Stimulated activated CD4-positive, alpha-beta T cell treated with anti-CD3 and anti-CD28 coated beads, Interleukin-1b, Interleukin-23, amount 100 ng/mL, for 48 hours (primary cell): Measurements from ENCODE around the gene TMEM245.
A peak's percentile ranks its signal among the peaks of the same experiment; 100 is the strongest.

Experiments
- DNase-seq: peaks from one replicate; pipeline ENCODE4 v3.0.0-alpha.2; 2020

The TMEM245 gene

DNA sequence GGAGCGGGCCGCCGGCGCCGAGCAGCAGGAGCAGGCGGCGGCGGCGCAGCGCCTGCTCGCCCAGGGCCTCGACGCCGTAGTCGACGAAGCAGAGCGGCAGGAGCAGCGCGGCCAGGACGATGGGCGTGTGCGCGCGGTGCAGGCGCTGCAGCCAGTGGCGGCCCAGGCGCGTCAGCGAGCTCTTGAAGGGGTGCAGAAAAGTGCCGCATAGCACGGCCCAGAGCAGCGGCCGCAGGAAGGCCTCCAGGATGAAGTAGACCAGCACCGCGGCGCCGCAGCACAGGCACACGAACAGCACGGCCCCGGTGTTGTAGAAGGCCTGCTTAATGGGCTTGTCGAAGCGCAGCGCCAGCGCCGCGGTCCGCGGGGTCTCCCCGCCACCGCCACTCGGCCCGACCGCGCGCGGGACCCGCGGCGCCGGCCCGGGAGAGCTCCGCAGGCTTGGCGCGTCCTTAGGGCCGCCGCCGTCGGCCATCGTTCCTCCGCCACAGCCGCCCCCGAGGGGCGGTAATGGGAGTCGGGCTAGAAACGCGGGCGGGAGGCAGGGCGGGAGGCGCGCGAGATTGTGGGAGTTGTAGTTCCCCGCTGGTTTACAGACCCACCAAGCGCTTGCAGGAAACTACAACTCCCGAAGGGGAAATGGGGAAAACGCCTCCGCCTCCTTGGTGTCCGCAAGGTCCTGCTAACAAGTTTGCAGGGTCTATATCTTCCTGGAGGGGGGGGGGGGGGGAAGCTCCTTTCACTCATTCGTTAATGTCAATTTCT lies at the start of gene TMEM245:
TMEM245 (minus strand) TSS at position 509 of the 765 bp plus-strand sequence; CDS start at position 475, 34 bp downstream.
- peak; percentile 95 for DNase-seq

- no peak for DNase-seq
Observed at GRCh38 chr9:109168170-109168569, 48.4 kb upstream of the TMEM245 start.

DNA sequence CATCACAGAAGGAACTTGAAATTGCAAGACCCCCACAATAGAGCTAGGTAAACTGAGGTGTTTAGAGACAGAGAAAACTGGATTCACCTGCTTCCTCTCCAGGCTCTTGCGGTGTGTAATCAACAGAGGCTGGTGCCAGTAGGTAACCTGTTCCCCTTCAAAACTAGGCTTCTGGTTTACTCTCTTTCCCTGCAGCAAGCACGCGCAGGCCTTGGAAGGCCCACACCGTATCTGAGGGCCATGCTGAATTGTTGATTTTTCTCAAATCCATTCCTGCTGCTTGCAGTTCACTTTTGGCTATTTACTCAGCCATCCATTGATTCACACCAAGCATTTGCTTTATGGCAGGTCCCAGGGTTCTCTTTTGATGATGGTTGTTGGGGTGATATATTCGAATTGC lies 48.0 kb upstream of the TMEM245 start:
- no peak for DNase-seq

GRCh38 chr9:109166771-109167601 lies 47.2 kb upstream of the TMEM245 start, which contains the start of gene FRRS1L:
FRRS1L (minus strand) TSS chr9:109167249; CDS start chr9:109167138, 111 bp downstream.
- no peak for DNase-seq

- DNase-seq: no peak
Observed at GRCh38 chr9:109166171-109166770, 46.5 kb upstream of the TMEM245 start.

DNA sequence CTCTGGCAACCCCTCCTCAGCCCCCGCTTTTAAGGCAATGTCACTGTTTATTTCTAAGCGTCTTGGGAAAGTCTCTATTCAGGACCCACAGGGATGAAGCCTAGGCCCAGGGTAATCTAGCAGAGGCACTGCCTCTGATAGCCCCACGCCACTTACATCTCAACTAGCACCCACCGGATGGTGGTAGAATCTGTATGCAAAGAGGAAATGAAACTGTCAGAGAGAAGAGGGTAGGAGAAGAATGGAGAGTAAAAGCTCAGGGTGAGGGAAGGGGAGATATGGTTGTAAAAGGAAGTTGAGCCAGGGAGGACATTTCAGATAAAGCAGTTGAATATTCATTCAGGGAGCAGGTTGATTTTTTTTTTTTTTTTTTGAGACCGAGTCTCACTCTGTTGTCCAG lies 44.3 kb upstream of the TMEM245 start:
- no peak for DNase-seq

DNA sequence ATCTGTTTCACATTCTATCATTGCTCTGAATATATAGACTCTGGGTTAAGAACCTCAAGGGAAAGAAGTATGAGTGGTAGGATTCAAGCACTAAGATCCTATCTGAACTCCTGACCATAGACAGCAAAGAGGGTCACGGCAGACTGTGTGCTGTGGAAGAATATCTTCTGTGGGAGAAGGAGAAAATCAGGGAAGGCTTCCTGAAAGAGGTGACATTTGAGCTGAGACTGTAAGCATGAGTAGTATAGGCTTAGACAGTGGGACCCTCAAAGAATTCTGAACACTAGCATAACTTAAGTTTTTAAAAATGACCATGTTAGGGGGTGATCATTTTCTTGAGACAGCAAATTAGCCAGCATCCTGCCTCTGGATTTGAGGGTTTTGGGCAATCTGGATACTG lies 43.4 kb upstream of the TMEM245 start:
- DNase-seq: no peak

GRCh38 chr9:109162677-109163076 lies 42.9 kb upstream of the TMEM245 start:
- DNase-seq: no peak

GRCh38 chr9:109161471-109161870 lies 41.7 kb upstream of the TMEM245 start:
- DNase-seq: no peak

GRCh38 chr9:109159583-109159982 lies 39.8 kb upstream of the TMEM245 start:
- no peak for DNase-seq

DNA sequence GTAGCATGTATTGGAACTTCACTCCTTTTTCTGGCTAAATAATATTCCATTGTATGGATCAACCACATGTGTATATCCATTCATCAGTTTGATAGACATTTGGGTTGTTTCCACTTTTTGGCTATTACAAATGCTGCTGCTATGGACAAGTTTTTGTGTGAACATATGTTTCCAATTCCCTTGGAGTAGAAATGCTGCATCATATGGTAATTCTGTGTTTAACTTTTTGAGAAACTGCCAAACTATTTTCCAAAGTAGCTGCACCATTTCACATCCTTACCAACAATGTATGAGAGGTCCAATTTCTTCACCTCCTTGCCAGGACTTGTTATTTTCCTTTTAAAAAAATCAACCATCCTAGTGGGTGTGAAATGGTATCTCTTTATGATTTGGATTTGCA lies 38.9 kb upstream of the TMEM245 start:
- no peak for DNase-seq

DNA sequence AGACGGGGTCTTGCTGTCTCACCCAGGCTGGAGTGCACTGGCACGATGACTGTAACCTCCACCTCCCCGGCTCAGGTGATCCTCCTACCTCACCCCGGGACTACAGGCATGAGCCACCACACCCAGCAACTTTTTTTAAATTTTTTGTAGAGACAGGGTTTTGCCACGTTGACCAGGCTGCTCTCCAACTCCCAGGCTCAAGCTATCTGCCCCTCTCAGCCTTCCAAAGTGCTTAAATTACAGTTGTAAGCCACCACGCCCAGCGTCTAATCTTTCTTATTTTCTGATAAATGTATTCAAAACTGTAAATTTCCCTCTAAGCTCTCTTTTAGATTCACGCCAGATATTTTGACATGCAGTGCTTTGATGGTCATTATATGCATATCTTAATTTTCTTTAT lies 37.0 kb upstream of the TMEM245 start:
- DNase-seq: no peak

GRCh38 chr9:109150925-109151545 lies 31.3 kb upstream of the TMEM245 start:
- no peak for DNase-seq

- DNase-seq: no peak
Observed at GRCh38 chr9:109149722-109150121, 30.0 kb upstream of the TMEM245 start.

- DNase-seq: no peak
Observed at GRCh38 chr9:109149089-109149488, 29.3 kb upstream of the TMEM245 start.

DNA sequence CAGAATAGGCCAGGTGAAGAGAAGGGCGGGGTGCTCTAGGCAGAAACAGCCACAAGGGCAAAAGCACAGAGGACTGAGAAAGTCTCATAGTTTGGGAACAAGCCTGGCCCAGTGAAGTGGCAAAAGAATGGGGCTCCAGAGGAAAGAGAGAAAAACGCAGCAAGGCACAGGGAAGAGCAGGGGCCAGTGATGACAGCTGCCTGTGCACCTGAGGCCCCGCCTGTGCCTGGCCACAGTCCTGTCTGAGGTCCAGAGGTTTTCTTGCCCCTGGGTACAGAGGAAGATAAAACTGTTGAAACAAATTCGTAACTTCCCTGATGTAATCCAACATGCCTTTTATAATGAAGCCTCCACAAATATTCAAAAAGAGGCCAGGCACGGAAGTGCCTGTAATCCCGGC lies 25.3 kb upstream of the TMEM245 start:
- no peak for DNase-seq

GRCh38 chr9:109143881-109144562 lies 24.3 kb upstream of the TMEM245 start:
- DNase-seq: peak; percentile 14

GRCh38 chr9:109141375-109141774 lies 21.6 kb upstream of the TMEM245 start:
- no peak for DNase-seq

GRCh38 chr9:109139851-109140250 lies 20.1 kb upstream of the TMEM245 start:
- no peak for DNase-seq

DNA sequence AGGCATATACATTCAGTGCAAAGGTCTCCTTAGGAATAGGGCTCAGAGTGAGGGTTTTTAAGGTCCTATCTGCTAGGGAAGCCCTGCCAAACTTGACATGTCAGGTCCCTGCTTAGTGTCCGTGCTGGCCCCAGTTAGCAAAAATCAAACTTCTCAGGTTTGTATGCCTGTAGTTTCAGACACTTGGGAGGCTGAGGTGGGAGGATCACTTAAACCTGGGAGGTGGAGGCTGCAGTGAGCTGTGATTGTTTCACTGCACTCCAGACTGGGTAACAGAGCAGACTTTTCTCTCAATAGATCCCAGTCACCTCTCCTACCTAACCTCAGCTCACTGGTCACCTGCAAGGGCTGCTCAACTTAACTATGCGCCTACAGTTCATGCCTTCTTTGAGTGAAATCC lies 18.7 kb upstream of the TMEM245 start:
- DNase-seq: no peak

DNA sequence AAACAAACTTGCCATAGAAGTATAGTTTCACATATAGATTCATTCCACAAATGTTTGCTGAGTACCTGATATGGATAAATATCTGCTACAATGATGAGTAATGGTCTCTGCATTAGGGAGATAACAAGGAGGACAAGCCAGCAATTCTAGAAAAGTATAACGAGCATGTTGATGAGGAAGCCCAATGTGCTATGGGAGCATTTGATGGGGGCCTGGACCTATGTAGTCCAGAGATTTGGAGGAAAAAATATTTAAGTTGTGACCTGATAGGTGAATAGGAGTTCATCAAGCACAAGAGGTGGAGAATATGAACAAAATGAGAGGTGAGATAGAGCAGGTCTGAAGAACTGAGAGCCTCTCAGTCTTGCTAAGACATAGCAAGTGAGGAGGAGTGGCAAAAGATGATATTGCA lies 14.4 kb upstream of the TMEM245 start:
- DNase-seq: no peak

DNA sequence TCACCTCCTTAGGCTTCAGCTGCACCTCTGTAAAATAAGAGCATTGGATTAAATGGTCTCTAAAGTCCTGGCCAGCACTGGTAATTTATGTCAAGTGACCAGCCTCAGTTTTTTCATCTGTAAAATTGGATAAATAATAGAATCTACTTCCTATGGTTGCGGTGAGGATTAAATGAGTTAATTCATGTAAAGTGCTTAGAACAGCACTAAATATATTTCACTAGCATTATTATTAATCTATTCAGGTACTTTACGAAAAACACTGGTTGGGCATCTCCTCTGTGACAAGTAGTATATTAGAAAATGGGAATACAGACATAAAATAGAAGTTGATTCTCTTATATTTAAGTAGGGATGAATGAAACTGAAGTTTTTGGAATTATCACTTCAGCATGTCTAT lies 13.8 kb upstream of the TMEM245 start:
- no peak for DNase-seq
